ENCODE measurements around the gene MAPK8IP3. TPM values are rescaled to one million over a fixed set of nuclear protein-coding genes. Genes with fewer than 3 reads are reported as not detected.
A peak's percentile ranks its signal among the peaks of the same experiment; 100 is the strongest.

MAPK8IP3 gene
- total RNA-seq, 2 donors from 2014 or later, result 44.0 to 62.6 TPM

GRCh38 chr16:1708083-1708767, 2.2 kb downstream of the MAPK8IP3 start:
- no peak for DNase-seq
- H3K9me3 ChIP-seq, result no peaks in the 10 kb centered on the region
- no peak overlapping the region for H3K4me3 ChIP-seq
- H3K27me3 ChIP-seq, result no peaks in the 10 kb centered on the region
- no peak for TF ChIP-seq CTCF (IDR thresholded peaks at IDR 0.05)
- peaks cover 5% of the 10 kb centered on the region for H3K4me1 ChIP-seq
- H3K9ac ChIP-seq (ENCODE audit: low read depth in 2 of 2, low read length in 2 of 2), result peak overlapping the region in 1 of 2 donors; percentile 68
- intact Hi-C loops (cut with DNase I), result no loop called here
- H3K36me3 ChIP-seq, result no peaks in the 10 kb centered on the region
- H3K27ac ChIP-seq, result no peak overlapping the region

DNA sequence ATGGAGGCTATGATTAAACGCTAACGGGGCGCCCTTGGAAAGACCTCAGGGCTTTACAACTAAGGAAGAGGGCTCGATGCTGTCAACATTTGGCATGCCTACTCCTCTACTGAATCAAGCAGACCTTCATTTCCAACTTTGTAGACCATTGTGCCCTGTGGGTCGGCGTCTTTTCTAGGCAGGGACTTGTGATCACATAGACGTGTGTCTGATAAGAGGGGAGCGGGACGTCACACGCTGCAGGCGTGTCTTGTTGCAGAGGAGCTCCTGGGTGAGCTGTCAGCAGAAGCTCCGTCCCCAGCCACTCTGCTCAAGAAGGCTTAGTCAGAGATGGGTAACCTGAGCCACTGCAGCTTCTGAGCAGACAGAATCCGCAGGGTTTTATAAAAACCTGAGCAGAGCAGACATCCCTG, 2.8 kb downstream of the MAPK8IP3 start:
- intact Hi-C loops (cut with DNase I), result no loop called here
- Histone ChIP-seq H3K9ac (ENCODE audit: low read depth in 2 of 2, low read length in 2 of 2) (no peak overlapping the region), H3K27ac (no peak overlapping the region), H3K4me1 (peaks cover 5% of the 10 kb centered on the region), H3K9me3 (no peaks in the 10 kb centered on the region), H3K36me3 (no peaks in the 10 kb centered on the region), H3K27me3 (no peaks in the 10 kb centered on the region), H3K4me3 (no peak overlapping the region)
- no peak for DNase-seq
- TF ChIP-seq CTCF (IDR thresholded peaks at IDR 0.05), result no peak

DNA sequence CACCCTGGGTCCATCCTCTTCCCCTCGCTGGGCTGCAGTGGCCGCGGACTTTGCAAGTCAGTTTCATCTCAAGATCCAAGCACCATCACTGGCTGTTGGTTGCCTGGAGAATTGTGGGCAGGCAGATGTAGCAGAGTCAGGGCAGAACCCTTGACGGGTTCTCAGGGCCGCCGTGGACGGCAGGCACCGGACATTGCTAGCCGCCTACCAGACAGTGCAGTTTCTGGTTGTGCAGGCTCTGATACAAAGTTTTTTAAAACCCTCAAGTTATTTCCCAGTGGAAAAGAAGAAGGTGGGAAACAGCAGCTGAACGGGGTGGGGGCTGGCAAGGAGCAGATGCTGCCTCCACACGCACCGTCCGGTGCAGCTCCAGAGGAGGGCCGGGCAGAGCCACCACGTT, 3.4 kb downstream of the MAPK8IP3 start:
- H3K27me3 ChIP-seq, result no peaks in the 10 kb centered on the region
- no peak for TF ChIP-seq CTCF (IDR thresholded peaks at IDR 0.05)
- intact Hi-C loops (cut with DNase I), result no loop called here
- H3K9me3 ChIP-seq, result no peaks in the 10 kb centered on the region
- H3K4me3 ChIP-seq, result no peak overlapping the region
- H3K27ac ChIP-seq, result no peak overlapping the region
- H3K36me3 ChIP-seq, result no peaks in the 10 kb centered on the region
- no peak overlapping the region for H3K9ac ChIP-seq (ENCODE audit: low read depth in 2 of 2, low read length in 2 of 2)
- H3K4me1 ChIP-seq, result peaks cover 5% of the 10 kb centered on the region
- no peak for DNase-seq

GRCh38 chr16:1710811-1711507, 5.0 kb downstream of the MAPK8IP3 start:
- H3K4me3 ChIP-seq, result no peak overlapping the region
- no peak overlapping the region for H3K9ac ChIP-seq (ENCODE audit: low read depth in 2 of 2, low read length in 2 of 2)
- no peaks in the 10 kb centered on the region for H3K36me3 ChIP-seq
- H3K27ac ChIP-seq, result no peak overlapping the region
- intact Hi-C loops (cut with DNase I), result no loop called here
- no peak for DNase-seq
- peaks cover 5% of the 10 kb centered on the region for H3K4me1 ChIP-seq
- TF ChIP-seq CTCF (IDR thresholded peaks at IDR 0.05), result no peak
- no peaks in the 10 kb centered on the region for H3K9me3 ChIP-seq
- no peaks in the 10 kb centered on the region for H3K27me3 ChIP-seq

- no peak for TF ChIP-seq CTCF (IDR thresholded peaks at IDR 0.05)
- H3K4me1 ChIP-seq, result no peaks in the 10 kb centered on the region
- H3K27me3 ChIP-seq, result no peaks in the 10 kb centered on the region
- H3K27ac ChIP-seq, result no peak overlapping the region
- H3K36me3 ChIP-seq, result no peaks in the 10 kb centered on the region
- no peak overlapping the region for H3K4me3 ChIP-seq
- no peak for DNase-seq
- intact Hi-C loops (cut with DNase I), result no loop called here
- H3K9me3 ChIP-seq, result no peaks in the 10 kb centered on the region
- no peak overlapping the region for H3K9ac ChIP-seq (ENCODE audit: low read depth in 2 of 2, low read length in 2 of 2)
These were observed 6.8 kb downstream of the MAPK8IP3 start for GRCh38 chr16:1712791-1713261.

Data from colonic mucosa (tissue), 4 donors.